HEK293 (cell line): ENCODE measurements around the gene NEK6.

Experiments
- CTCF ChIP-seq: fragments of 450-650 bp; formaldehyde crosslinking; IDR thresholded peaks from 2 replicates; pipeline ENCODE4 v1.5.1; 2016; ENCODE audit warnings: missing biosample characterization, missing genetic modification characterization
- HOXD13 ChIP-seq: sonication (generic); formaldehyde crosslinking; IDR thresholded peaks from 2 replicates; pipeline ENCODE4 v1.8.0; 2022; ENCODE audit warnings: missing genetic modification reagents, borderline replicate concordance
- REST ChIP-seq: fragments of 450-650 bp; formaldehyde crosslinking; IDR thresholded peaks from 2 replicates; pipeline ENCODE4 v1.5.1; 2016; ENCODE audit warnings: missing biosample characterization, missing genetic modification characterization
- SP2 ChIP-seq: fragments of 450-650 bp; formaldehyde crosslinking; IDR thresholded peaks from 2 replicates; pipeline ENCODE4 v1.5.1; 2016; ENCODE audit warnings: missing biosample characterization, missing genetic modification characterization
- ZBTB1 ChIP-seq: fragments of 450-650 bp; formaldehyde crosslinking; IDR thresholded peaks from 2 replicates; pipeline ENCODE4 v1.5.1; 2016; ENCODE audit warnings: missing biosample characterization, missing genetic modification characterization
- ZNF138 ChIP-seq: fragments of 450-650 bp; formaldehyde crosslinking; IDR thresholded peaks from 2 replicates; pipeline ENCODE4 v1.5.1; 2016; ENCODE audit warnings: missing biosample characterization, missing genetic modification characterization, borderline replicate concordance
- ZNF24 ChIP-seq: fragments of 450-650 bp; formaldehyde crosslinking; IDR thresholded peaks from 2 replicates; pipeline ENCODE4 v1.5.1; 2016; ENCODE audit warnings: missing biosample characterization, missing genetic modification characterization
- ZNF513 ChIP-seq: fragments of 450-650 bp; IDR thresholded peaks from 2 replicates; pipeline ENCODE4 v1.5.1; 2018; ENCODE audit warnings: missing biosample characterization, missing genetic modification characterization
- TF ChIP-seq, protein P1 (sequence below): fragments of 450-650 bp; formaldehyde crosslinking; IDR thresholded peaks from 2 replicates; pipeline ENCODE4 v1.5.1; 2016; ENCODE audit warnings: missing biosample characterization, missing genetic modification characterization, low read depth
- TF ChIP-seq, protein P2 (sequence below): sonication (generic); formaldehyde crosslinking; IDR thresholded peaks from 2 replicates; pipeline ENCODE4 v1.8.1; 2022; ENCODE audit warnings: mild to moderate bottlenecking, moderate library complexity, missing genetic modification reagents

GRCh38 chr9:124348831-124349230 lies 91.1 kb downstream of the NEK6 start:
- no peak for TF ChIP-seq ZNF138
- no peak for TF ChIP-seq ZNF513 (tag by site-specific recombination)
- TF ChIP-seq, protein P1, sequence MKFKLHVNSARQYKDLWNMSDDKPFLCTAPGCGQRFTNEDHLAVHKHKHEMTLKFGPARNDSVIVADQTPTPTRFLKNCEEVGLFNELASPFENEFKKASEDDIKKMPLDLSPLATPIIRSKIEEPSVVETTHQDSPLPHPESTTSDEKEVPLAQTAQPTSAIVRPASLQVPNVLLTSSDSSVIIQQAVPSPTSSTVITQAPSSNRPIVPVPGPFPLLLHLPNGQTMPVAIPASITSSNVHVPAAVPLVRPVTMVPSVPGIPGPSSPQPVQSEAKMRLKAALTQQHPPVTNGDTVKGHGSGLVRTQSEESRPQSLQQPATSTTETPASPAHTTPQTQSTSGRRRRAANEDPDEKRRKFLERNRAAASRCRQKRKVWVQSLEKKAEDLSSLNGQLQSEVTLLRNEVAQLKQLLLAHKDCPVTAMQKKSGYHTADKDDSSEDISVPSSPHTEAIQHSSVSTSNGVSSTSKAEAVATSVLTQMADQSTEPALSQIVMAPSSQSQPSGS (tag by site-specific recombination) = no peak
- no peak for TF ChIP-seq HOXD13 (CRISPR knock-in tag)
- TF ChIP-seq CTCF (tag by site-specific recombination) = no peak
- no peak for TF ChIP-seq ZNF24 (tag by site-specific recombination)
- TF ChIP-seq, protein P2, sequence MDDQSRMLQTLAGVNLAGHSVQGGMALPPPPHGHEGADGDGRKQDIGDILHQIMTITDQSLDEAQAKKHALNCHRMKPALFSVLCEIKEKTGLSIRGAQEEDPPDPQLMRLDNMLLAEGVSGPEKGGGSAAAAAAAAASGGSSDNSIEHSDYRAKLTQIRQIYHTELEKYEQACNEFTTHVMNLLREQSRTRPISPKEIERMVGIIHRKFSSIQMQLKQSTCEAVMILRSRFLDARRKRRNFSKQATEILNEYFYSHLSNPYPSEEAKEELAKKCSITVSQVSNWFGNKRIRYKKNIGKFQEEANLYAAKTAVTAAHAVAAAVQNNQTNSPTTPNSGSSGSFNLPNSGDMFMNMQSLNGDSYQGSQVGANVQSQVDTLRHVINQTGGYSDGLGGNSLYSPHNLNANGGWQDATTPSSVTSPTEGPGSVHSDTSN = no peak
- TF ChIP-seq REST (tag by site-specific recombination) = no peak
- no peak for TF ChIP-seq SP2
- TF ChIP-seq ZBTB1 (tag by site-specific recombination) = no peak
